CD4-positive, alpha-beta T cell treated with Interferon gamma for 1 hour (primary cell): ENCODE measurements around the gene DMXL2.
"Not testable (repeated sequence)": the region's sequence is repeated elsewhere in the genome, so short reads cannot be mapped to it uniquely, and the experiment has no call there.

Experiments
- DNase-seq: peaks from one replicate; pipeline ENCODE4 v3.0.0-alpha.2; 2020

DMXL2 gene

GRCh38 chr15:51621155-51621765 is 1.3 kb downstream of the DMXL2 start:
- DNase-seq: no peak

DNA sequence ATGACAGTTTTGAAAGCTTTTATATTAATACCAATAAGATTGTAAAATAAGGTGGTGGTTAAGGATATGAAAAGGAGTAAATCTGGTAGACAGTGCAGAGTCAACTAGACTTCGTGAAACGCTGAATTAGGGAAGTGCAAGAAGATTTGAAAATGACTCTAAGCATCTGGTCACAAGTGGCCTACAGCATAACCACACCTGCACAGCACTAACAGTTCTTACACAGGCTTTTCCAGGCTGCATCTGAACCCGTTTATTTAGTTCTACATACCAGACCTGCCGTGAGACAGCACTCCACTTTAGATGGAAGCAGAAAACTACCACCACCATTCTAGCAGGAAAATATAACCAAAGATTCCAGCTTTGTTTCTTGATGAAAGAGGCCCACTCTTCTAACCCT is 1.9 kb downstream of the DMXL2 start:
- DNase-seq: peak; percentile 2

DNA sequence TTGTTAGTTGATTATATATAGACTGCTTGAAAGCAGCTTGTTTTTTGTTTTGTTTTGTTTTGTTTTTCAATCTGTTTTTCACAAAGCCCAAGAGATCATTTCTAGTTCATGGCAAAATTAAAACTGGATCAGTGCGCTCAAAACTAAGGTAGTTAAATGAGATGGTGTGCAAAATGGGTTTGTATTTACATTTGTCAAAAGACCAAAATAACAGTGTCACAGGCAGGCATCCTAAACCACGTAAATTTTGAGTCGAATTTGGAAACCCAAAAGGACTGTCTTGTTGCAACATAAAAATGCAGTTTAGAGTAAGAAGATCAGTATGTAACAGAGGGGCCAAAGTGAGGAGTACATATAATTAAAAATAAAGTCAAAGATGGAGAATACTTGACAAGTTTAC is 2.4 kb downstream of the DMXL2 start:
- no peak for DNase-seq

GRCh38 chr15:51619331-51620035 is 3.1 kb downstream of the DMXL2 start:
- DNase-seq: peak; percentile 32

DNA sequence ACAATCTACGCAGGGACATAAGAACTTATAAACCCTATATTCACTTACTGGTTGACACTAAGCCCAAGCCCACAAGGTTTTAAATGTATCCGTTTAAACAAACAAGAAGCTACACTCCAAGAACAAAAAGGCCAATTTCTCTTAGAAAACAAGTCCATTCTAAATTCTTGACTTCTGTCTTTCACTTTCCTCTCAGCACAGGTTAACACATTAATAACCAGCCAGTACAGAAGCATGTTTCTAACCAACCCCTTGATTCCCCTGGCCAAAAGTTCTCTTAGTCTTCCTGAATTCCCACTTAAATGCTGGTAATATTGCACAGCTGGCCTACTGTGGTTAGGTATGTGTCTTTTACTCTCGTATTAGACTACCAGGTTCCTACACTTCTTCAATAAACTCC is 4.7 kb downstream of the DMXL2 start:
- DNase-seq: no peak

DNA sequence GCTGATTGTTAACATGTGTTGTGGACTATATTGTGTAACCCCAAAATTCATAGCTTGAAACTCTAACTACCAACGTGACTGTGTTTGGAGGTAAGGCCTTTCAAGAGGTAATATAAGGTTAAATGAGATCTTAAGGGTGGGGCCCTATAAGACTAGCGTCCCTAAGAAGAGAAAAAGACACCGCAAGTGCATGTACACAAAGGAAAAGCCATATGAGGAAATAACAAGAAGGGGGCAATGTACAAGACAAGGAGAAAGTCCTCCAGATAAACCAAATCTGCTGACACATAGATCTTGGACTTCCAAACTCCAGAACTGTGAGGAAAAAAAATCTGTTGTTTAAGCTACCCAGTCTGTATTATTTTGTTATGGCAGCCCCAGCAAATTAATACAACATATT is 8.6 kb downstream of the DMXL2 start:
- no peak for DNase-seq

DNA sequence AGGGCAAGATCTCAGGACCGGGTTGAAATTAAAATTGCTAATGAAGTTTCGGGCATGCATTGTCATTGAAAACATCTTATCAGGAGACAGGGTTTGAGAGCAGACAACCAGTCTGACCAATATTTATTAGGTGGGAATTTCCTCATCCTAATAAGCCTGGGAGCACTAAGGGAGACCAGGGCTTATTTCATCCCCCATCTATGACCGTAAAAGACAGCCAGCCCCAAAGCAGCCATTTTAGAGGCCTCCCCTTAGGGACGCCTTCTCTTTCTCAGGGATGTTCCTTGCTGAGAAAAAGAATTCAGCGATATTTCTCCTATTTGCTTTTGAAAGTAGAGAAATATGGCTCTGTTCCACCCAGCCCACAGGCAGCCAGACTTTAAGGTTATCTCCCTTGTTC is 9.9 kb downstream of the DMXL2 start:
- DNase-seq: not testable (repeated sequence)

GRCh38 chr15:51603462-51603948 is 19.1 kb downstream of the DMXL2 start:
- DNase-seq: not testable (repeated sequence)

- no peak for DNase-seq
Measured at GRCh38 chr15:51603002-51603401, 19.6 kb downstream of the DMXL2 start.

DNA sequence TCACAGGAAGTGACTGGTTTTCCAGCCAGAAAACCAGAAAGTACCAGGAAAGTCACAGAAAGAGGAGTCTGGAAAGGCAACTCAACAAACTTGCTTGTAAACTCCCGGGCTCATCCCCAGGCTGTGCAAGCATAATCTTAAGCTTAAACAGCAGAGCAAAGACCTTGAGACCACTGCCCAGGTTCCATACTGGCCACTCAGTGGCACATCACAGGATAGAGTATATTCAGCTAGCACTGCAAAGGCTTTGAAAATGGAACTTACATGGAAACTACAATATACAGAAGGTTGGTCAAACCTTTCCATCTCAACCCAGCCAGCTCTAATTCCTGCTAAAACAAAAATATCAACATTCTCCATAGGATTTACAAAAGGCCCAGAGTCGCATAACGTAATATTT is 20.1 kb downstream of the DMXL2 start:
- DNase-seq: no peak

GRCh38 chr15:51601801-51602200 is 20.8 kb downstream of the DMXL2 start:
- no peak for DNase-seq

DNA sequence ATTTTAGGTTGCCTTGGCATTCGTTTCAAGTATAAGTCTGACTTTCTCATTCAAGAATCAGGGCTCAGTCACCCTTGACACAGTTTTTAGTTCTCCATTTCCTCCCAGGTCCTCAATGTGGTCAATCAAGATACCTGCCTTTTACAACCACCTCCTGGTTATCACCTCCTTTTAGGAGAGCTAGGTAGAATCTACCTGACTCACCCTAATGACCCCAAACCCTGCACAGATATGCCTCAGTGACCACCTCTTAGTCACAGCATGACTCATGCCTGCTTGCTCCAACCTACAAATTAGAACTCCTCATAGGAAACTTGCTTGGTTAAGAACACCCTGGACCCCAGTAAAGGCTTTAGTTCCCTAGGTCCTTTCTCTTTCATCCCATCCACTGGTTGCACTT is 22.5 kb downstream of the DMXL2 start:
- no peak for DNase-seq

- DNase-seq: no peak
Measured at GRCh38 chr15:51589881-51590568, 32.5 kb downstream of the DMXL2 start.

DNA sequence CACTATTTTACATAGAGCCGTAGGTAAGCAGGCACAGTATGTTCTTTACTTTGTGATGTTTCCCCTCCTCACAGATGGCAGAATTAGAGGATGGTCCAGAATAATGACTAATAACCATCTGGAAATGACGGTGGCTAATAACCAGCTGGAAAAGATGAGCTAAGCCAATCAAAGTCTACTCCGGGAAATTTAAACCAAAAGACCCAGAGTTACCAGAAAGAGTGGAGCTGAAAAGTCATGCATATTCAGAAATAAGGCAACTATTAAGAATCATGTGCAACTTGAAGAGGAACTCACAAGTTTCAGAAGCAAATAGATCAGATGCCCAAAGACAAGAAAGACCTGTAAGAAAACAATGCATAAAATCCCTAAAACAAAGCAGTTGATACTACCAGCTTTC is 33.6 kb downstream of the DMXL2 start:
- no peak for DNase-seq

- no peak for DNase-seq
Measured at GRCh38 chr15:51585986-51586385, 36.6 kb downstream of the DMXL2 start.

DNA sequence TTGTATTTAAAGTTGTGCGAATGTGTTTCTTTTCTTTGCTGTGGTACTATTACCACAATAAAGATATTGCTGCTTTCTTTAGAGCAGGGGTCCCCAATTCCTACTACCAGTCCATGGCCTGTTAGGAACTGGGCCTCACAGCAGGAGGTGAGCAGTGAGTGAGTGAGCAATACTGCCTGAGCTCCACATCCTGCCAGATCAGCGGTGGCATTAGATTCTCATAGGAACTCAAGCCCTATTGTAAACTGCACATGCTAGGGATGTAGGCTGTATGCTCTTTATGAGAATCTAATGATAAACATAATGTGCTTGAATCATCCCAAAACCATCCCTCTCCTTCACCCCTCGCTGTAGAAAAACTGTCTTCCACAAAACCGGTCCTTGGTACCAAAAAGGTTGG is 41.6 kb downstream of the DMXL2 start:
- no peak for DNase-seq

GRCh38 chr15:51580385-51580784 is 42.2 kb downstream of the DMXL2 start:
- DNase-seq: no peak

DNA sequence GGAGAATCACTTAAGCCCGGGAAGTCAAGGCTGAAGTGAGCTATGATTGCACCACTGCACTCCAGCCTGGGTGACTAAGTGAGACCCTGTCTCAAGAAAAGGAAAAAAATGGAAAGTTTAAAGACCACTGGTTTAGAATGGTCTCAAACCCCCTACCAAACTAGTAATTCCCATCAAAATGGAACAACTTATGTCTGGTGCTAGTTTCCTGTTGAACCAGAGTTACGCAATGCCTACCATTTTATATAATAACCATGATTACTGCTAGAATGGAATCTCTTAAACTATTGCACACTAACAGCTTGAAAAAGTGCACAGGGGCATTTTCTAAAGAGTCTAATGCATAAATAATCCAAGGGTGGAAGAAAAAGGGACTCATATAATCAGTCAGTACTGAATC is 43.6 kb downstream of the DMXL2 start:
- no peak for DNase-seq

DNA sequence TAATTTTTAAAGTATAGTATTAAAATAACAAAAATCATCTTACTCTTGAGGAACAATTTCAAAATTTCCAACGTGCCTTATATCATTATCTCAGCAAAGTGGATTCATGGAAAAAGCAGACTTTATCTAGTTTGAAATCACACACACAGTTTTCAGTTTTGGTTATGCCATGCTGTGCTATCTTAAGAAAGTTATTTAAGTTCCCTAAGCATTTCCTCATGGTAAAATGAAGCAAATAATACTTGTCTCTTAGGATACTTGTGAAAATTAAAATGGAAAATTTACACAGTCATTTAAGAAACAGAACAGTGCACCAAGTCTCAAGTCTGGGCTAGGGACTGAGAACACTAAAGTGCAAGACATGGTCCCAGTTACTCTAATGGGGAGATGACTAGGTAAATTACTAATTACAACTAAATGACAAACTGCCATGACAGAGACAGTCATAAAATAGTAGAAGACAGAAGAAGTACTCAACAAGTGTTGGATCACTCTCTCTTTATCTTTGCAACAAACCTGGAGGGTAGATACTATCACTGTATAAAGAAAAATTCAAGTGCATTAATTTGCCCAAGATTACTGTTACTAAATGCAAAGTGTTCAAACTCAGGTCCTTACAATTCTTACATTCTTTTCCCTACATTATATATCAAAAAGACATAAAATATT is 44.8 kb downstream of the DMXL2 start:
- no peak for DNase-seq

GRCh38 chr15:51576911-51577500 is 45.6 kb downstream of the DMXL2 start:
- peak; percentile 39 for DNase-seq

DNA sequence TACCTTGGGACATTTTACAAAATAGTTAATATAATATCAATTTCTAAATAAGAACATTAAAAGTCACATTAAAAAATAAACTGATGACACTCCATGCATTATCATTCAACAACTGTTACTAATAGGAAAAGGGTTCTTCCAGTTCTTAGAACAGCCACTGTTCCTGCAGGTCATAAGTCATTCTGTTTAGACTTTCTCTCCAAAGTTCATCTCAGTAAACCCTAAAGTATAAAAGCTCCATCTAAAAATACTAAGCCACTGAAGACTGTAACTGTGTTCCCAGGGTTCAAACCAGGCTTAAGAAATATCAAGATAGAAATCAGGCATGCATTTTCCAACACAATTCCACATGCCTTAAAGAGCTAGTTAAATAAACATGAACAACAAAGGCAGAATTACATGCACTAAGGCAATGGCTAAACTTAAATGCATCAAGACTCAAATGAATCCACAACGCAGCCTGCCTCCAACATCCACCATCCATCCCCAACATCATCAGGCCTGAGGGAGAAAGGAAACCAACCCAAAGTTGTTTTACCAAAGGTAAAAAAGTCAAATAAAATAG is 46.2 kb downstream of the DMXL2 start:
- no peak for DNase-seq

GRCh38 chr15:51575775-51576174 is 46.8 kb downstream of the DMXL2 start:
- no peak for DNase-seq

DNA sequence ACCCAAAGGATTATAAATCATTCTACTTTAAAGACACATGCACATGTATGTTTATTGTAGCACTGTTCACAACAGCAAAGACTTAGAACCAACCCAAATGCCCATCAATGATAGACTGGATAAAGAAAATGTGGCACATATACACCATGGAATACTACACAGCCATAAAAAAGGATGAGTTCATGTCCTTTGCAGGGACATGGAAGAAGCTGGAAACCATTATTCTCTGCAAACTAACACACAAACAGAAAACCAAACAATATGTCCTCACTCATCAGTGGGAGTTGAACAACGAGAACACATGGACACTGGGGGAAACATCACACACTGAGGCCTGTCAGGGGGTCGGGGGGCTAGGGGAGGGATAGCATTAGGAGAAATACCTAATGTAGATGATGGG is 49.2 kb downstream of the DMXL2 start:
- DNase-seq: not testable (repeated sequence)
